Measurements from ENCODE around the gene CDH4.

Gene CDH4

GRCh38 chr20:61932711-61933480 lies 680.8 kb downstream of the CDH4 start:
- no peak overlapping the region for H3K9ac ChIP-seq (ENCODE audit: low read length)
- H3K9me2 ChIP-seq (replicated peaks; ENCODE audit: insufficient read depth, low read length) = no peaks in the 10 kb centered on the region
- TF ChIP-seq EZH2phosphoT487 (conservative IDR thresholded peaks at IDR 0.05; ENCODE audit: low read length) (no peak), CTCF (IDR thresholded peaks at IDR 0.05; ENCODE audit: insufficient read depth, low read length, poor library complexity, severe bottlenecking) (no peak)
- no peaks in the 10 kb centered on the region for H3K36me3 ChIP-seq (ENCODE audit: low read length)
- no peaks in the 10 kb centered on the region for H3K9me3 ChIP-seq (ENCODE audit: insufficient read depth, low read length)
- H3K4me2 ChIP-seq (ENCODE audit: low read depth, low read length, poor library complexity, severe bottlenecking) = no peak overlapping the region
- no peaks in the 10 kb centered on the region for H3F3A ChIP-seq (ENCODE audit: insufficient read depth)
- no peaks in the 10 kb centered on the region for H3K79me2 ChIP-seq (ENCODE audit: insufficient read depth, low read length)
- no peak overlapping the region for H2AFZ ChIP-seq (ENCODE audit: low read depth, low read length, severe bottlenecking)
- no peak overlapping the region for H3K27ac ChIP-seq (ENCODE audit: low read depth, low read length)
- H3K27me3 ChIP-seq (ENCODE audit: low read length) = no peaks in the 10 kb centered on the region
- H3K4me3 ChIP-seq (ENCODE audit: insufficient read depth, low read length, poor library complexity, severe bottlenecking) = no peak overlapping the region
- H4K20me1 ChIP-seq (ENCODE audit: low read depth, low read length) = no peaks in the 10 kb centered on the region

- Histone ChIP-seq H3F3A (ENCODE audit: insufficient read depth) (no peaks in the 10 kb centered on the region), H3K36me3 (ENCODE audit: low read length) (no peaks in the 10 kb centered on the region), H3K4me3 (ENCODE audit: insufficient read depth, low read length, poor library complexity, severe bottlenecking) (no peak overlapping the region), H3K27me3 (ENCODE audit: low read length) (no peaks in the 10 kb centered on the region), H3K9me3 (ENCODE audit: insufficient read depth, low read length) (no peaks in the 10 kb centered on the region), H3K79me2 (ENCODE audit: insufficient read depth, low read length) (no peaks in the 10 kb centered on the region), H3K9me2 (replicated peaks; ENCODE audit: insufficient read depth, low read length) (no peaks in the 10 kb centered on the region), H3K4me2 (ENCODE audit: low read depth, low read length, poor library complexity, severe bottlenecking) (no peak overlapping the region), H4K20me1 (ENCODE audit: low read depth, low read length) (no peaks in the 10 kb centered on the region), H3K9ac (ENCODE audit: low read length) (no peak overlapping the region), H2AFZ (ENCODE audit: low read depth, low read length, severe bottlenecking) (no peak overlapping the region), H3K27ac (ENCODE audit: low read depth, low read length) (no peak overlapping the region)
- TF ChIP-seq CTCF (IDR thresholded peaks at IDR 0.05; ENCODE audit: insufficient read depth, low read length, poor library complexity, severe bottlenecking) (no peak), EZH2phosphoT487 (conservative IDR thresholded peaks at IDR 0.05; ENCODE audit: low read length) (no peak)
Measured at GRCh38 chr20:61933481-61933950, 681.5 kb downstream of the CDH4 start.

- Histone ChIP-seq H3K79me2 (ENCODE audit: insufficient read depth, low read length) (no peaks in the 10 kb centered on the region), H3F3A (ENCODE audit: insufficient read depth) (no peaks in the 10 kb centered on the region), H4K20me1 (ENCODE audit: low read depth, low read length) (no peaks in the 10 kb centered on the region), H3K4me3 (ENCODE audit: insufficient read depth, low read length, poor library complexity, severe bottlenecking) (no peak overlapping the region), H3K36me3 (ENCODE audit: low read length) (no peaks in the 10 kb centered on the region), H3K9me3 (ENCODE audit: insufficient read depth, low read length) (no peaks in the 10 kb centered on the region), H3K9me2 (replicated peaks; ENCODE audit: insufficient read depth, low read length) (no peaks in the 10 kb centered on the region), H3K27me3 (ENCODE audit: low read length) (no peaks in the 10 kb centered on the region), H2AFZ (ENCODE audit: low read depth, low read length, severe bottlenecking) (no peak overlapping the region), H3K27ac (ENCODE audit: low read depth, low read length) (no peak overlapping the region), H3K9ac (ENCODE audit: low read length) (no peak overlapping the region), H3K4me2 (ENCODE audit: low read depth, low read length, poor library complexity, severe bottlenecking) (no peak overlapping the region)
- TF ChIP-seq EZH2phosphoT487 (conservative IDR thresholded peaks at IDR 0.05; ENCODE audit: low read length) (no peak), CTCF (IDR thresholded peaks at IDR 0.05; ENCODE audit: insufficient read depth, low read length, poor library complexity, severe bottlenecking) (no peak)
Measured at GRCh38 chr20:61933951-61934715, 682.1 kb downstream of the CDH4 start.
